Epithelial cell of proximal tubule (primary cell): Measurements from ENCODE around the gene DEXI. TPM values are rescaled to one million over a fixed set of nuclear protein-coding genes. Genes with fewer than 3 reads are reported as not detected.

Experiments used
- DNase-seq: peaks from one replicate; pipeline ENCODE4 v3.0.0-alpha.2; 2011; ENCODE audit warnings: low read depth
- H3K4me3 ChIP-seq: 2 replicates; pipeline ENCODE4 v1.5.1; 2011; ENCODE audit warnings: low read depth, mild to moderate bottlenecking, low read length
- total RNA-seq: library from RNA; depleted of rRNA; stranded (reverse); fragments of >200 nt; gene quantifications from 2 replicates; pipeline ENCODE4 v1.2.3, GENCODE V29; 2015
- TF ChIP-seq, protein P1 (sequence below): conservative IDR thresholded peaks from 2 replicates; pipeline ENCODE4 v1.5.1; 2012; ENCODE audit warnings: low read depth, mild to moderate bottlenecking, low read length

The DEXI gene
- total RNA-seq, 1 donor from 2014 or later = 43.9 TPM

DNA sequence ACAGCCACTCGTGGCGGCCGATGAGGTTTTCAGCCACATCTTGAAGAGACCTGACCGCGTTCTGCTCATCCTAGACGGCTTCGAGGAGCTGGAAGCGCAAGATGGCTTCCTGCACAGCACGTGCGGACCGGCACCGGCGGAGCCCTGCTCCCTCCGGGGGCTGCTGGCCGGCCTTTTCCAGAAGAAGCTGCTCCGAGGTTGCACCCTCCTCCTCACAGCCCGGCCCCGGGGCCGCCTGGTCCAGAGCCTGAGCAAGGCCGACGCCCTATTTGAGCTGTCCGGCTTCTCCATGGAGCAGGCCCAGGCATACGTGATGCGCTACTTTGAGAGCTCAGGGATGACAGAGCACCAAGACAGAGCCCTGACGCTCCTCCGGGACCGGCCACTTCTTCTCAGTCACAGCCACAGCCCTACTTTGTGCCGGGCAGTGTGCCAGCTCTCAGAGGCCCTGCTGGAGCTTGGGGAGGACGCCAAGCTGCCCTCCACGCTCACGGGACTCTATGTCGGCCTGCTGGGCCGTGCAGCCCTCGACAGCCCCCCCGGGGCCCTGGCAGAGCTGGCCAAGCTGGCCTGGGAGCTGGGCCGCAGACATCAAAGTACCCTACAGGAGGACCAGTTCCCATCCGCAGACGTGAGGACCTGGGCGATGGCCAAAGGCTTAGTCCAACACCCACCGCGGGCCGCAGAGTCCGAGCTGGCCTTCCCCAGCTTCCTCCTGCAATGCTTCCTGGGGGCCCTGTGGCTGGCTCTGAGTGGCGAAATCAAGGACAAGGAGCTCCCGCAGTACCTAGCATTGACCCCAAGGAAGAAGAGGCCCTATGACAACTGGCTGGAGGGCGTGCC lies 35.1 kb downstream of the DEXI start:
- TF ChIP-seq, protein P1, sequence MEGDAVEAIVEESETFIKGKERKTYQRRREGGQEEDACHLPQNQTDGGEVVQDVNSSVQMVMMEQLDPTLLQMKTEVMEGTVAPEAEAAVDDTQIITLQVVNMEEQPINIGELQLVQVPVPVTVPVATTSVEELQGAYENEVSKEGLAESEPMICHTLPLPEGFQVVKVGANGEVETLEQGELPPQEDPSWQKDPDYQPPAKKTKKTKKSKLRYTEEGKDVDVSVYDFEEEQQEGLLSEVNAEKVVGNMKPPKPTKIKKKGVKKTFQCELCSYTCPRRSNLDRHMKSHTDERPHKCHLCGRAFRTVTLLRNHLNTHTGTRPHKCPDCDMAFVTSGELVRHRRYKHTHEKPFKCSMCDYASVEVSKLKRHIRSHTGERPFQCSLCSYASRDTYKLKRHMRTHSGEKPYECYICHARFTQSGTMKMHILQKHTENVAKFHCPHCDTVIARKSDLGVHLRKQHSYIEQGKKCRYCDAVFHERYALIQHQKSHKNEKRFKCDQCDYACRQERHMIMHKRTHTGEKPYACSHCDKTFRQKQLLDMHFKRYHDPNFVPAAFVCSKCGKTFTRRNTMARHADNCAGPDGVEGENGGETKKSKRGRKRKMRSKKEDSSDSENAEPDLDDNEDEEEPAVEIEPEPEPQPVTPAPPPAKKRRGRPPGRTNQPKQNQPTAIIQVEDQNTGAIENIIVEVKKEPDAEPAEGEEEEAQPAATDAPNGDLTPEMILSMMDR = no peak
- no peak for DNase-seq
- H3K4me3 ChIP-seq = no peak overlapping the region

DNA sequence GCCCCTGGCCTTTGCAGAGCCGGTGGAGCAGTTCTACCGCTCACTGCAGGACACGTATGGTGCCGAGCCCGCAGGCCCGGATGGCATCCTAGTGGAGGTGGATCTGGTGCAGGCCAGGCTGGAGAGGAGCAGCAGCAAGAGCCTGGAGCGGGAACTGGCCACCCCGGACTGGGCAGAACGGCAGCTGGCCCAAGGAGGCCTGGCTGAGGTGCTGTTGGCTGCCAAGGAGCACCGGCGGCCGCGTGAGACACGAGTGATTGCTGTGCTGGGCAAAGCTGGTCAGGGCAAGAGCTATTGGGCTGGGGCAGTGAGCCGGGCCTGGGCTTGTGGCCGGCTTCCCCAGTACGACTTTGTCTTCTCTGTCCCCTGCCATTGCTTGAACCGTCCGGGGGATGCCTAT lies 35.8 kb downstream of the DEXI start:
- DNase-seq = no peak
- H3K4me3 ChIP-seq = no peak overlapping the region
- TF ChIP-seq, protein P1 = no peak

GRCh38 chr16:10902999-10903398 lies 39.3 kb downstream of the DEXI start:
- no peak for DNase-seq
- TF ChIP-seq, protein P1 = no peak
- H3K4me3 ChIP-seq = no peak overlapping the region

GRCh38 chr16:10897134-10897533 lies 45.1 kb downstream of the DEXI start:
- H3K4me3 ChIP-seq = no peak overlapping the region
- no peak for DNase-seq
- TF ChIP-seq, protein P1 = no peak

- no peak for DNase-seq
- H3K4me3 ChIP-seq = no peak overlapping the region
- TF ChIP-seq, protein P1 = no peak
These were observed 45.5 kb downstream of the DEXI start for GRCh38 chr16:10896723-10897122.

GRCh38 chr16:10896165-10896564 lies 46.1 kb downstream of the DEXI start:
- no peak for DNase-seq
- no peak overlapping the region for H3K4me3 ChIP-seq
- TF ChIP-seq, protein P1 = no peak
